ENCODE data around the gene SMYD3.

- TF ChIP-seq POLR2A (IDR thresholded peaks at IDR 0.05) (no peak), CTCF (IDR thresholded peaks at IDR 0.05) (no peak)
Observed at GRCh38 chr1:245776139-245776538, 730.9 kb downstream of the SMYD3 start.

Measured in heart left ventricle (tissue), 13 donors.